Neural crest cell (in vitro differentiated cells): ENCODE measurements around the gene SLF2. TPM values are rescaled to one million over a fixed set of nuclear protein-coding genes. Genes with fewer than 3 reads are reported as not detected.
A peak's percentile ranks its signal among the peaks of the same experiment; 100 is the strongest.

Experiments used
- DNase-seq: peaks from one replicate; pipeline ENCODE4 v3.0.0; 2021; ENCODE audit warnings: low read depth, mixed read lengths, low spot score
- H3K27ac Mint-ChIP-seq: one replicate; pipeline ENCODE4 v1.8.0; 2021; ENCODE audit warnings: mild to moderate bottlenecking, mixed read lengths; ENCODE audit not compliant: unreplicated experiment
- H3K27me3 Mint-ChIP-seq: 2 replicates; pipeline ENCODE4 v1.8.0; 2021; ENCODE audit warnings: low read depth, mild to moderate bottlenecking, mixed read lengths
- H3K36me3 Mint-ChIP-seq: 2 replicates; pipeline ENCODE4 v1.8.0; 2021; ENCODE audit warnings: low read depth, mild to moderate bottlenecking, mixed read lengths
- H3K4me1 Mint-ChIP-seq: 2 replicates; pipeline ENCODE4 v1.8.0; 2021; ENCODE audit warnings: mixed read lengths
- H3K4me3 Mint-ChIP-seq: one replicate; pipeline ENCODE4 v1.8.0; 2021; ENCODE audit warnings: mild to moderate bottlenecking, mixed read lengths
- H3K9me3 Mint-ChIP-seq: 2 replicates; pipeline ENCODE4 v1.8.0; 2021; ENCODE audit warnings: mixed read lengths
- total RNA-seq: library from RNA; stranded (reverse); gene quantifications from 2 replicates; pipeline ENCODE4 v1.2.1, GENCODE V29; 2021
- TF ChIP-seq, protein P1 (sequence below): fragments of 200-600 bp; sonication (generic); conservative IDR thresholded peaks from 2 replicates; pipeline ENCODE4 v1.5.0; 2021; ENCODE audit warnings: antibody characterized with exemption, mild to moderate bottlenecking

SLF2 gene
- total RNA-seq, 1 donor from 2014 or later, result 39.6 TPM

DNA sequence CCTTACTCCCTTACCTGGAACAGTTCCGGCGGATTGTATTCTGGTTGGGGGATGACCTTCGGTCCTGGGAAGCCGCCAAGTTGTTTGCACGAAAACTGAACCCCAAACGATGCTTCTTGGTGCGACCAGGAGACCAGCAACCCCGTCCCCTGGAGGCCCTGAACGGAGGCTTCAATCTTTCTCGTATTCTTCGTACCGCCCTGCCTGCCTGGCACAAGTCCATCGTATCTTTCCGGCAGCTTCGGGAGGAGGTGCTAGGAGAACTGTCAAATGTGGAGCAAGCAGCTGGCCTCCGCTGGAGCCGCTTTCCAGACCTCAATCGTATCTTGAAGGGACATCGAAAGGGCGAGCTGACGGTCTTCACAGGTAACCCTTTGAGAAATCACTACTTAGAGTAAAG is 76.3 kb downstream of the SLF2 start:
- Mint-ChIP-seq H3K27me3 (no peaks in the 10 kb centered on the region), H3K4me3 (peak overlapping the region; percentile 49), H3K9me3 (no peaks in the 10 kb centered on the region), H3K4me1 (peaks cover 28% of the 10 kb centered on the region), H3K36me3 (peaks cover 10% of the 10 kb centered on the region), H3K27ac (no peak overlapping the region)
- TF ChIP-seq, protein P1, sequence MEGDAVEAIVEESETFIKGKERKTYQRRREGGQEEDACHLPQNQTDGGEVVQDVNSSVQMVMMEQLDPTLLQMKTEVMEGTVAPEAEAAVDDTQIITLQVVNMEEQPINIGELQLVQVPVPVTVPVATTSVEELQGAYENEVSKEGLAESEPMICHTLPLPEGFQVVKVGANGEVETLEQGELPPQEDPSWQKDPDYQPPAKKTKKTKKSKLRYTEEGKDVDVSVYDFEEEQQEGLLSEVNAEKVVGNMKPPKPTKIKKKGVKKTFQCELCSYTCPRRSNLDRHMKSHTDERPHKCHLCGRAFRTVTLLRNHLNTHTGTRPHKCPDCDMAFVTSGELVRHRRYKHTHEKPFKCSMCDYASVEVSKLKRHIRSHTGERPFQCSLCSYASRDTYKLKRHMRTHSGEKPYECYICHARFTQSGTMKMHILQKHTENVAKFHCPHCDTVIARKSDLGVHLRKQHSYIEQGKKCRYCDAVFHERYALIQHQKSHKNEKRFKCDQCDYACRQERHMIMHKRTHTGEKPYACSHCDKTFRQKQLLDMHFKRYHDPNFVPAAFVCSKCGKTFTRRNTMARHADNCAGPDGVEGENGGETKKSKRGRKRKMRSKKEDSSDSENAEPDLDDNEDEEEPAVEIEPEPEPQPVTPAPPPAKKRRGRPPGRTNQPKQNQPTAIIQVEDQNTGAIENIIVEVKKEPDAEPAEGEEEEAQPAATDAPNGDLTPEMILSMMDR, result no peak
- no peak for DNase-seq

DNA sequence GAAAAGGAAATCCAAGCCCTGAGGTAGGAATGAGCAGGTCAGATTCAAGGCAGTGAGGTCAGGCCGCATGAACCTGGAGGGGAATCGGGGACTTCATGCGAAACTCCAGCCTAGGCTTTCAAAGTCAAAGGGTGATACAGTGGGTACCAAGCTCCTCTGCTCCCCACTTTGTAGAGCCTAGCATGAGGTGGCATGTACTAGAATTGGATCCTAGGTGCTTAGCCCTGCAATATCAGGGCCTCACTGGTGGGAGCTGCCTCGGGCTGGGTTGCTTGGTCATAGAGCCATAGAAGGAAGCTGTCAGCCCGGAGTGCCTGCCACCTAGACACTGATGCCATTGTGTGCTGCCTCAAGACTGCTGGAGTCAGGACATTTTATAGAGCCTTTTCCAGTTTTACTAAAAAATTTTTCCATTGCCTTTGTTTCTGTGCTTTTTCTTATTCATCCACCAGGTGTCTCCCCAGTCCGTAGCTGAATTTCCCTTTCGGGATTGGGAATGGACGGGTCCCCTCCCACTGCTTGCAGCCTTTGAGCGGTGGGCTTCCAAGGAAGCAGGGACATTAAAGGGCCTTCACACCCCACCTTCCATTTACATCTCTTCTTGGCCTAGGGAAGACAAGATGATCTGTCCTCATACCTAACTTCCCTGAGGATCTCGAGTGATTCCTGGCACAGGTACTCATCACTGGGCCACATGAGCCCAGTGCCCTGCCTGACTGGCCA is 81.4 kb downstream of the SLF2 start:
- Mint-ChIP-seq H3K9me3 (no peaks in the 10 kb centered on the region), H3K4me1 (peaks cover 30% of the 10 kb centered on the region), H3K27ac (peak overlapping the region; percentile 94), H3K36me3 (peaks cover 15% of the 10 kb centered on the region), H3K27me3 (no peaks in the 10 kb centered on the region), H3K4me3 (peak overlapping the region; percentile 77)
- DNase-seq, result peak; percentile 40
- TF ChIP-seq, protein P1, result peak; percentile 71

DNA sequence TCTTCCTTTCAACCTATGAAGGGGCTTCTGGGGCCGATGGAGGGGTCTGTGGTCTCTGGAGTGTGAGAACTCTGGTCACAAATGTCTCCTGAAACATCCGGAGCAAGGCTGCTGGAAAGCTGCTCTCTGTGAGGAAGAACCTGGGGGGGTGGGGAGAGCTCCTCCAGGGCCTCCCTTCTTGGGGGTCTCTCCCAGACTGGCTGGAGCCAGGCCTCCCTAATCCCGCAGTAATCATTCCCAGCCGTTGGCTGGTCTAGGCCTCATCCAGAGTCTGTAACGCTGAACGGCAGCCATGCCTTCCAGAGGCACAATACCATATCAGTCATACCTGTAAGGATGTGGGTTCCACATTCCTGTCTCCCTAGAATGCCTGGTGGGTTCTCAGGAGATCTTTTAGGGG is 82.4 kb downstream of the SLF2 start:
- no peak overlapping the region for H3K27ac Mint-ChIP-seq
- no peaks in the 10 kb centered on the region for H3K27me3 Mint-ChIP-seq
- peak overlapping the region; percentile 83 for H3K4me3 Mint-ChIP-seq

DNA sequence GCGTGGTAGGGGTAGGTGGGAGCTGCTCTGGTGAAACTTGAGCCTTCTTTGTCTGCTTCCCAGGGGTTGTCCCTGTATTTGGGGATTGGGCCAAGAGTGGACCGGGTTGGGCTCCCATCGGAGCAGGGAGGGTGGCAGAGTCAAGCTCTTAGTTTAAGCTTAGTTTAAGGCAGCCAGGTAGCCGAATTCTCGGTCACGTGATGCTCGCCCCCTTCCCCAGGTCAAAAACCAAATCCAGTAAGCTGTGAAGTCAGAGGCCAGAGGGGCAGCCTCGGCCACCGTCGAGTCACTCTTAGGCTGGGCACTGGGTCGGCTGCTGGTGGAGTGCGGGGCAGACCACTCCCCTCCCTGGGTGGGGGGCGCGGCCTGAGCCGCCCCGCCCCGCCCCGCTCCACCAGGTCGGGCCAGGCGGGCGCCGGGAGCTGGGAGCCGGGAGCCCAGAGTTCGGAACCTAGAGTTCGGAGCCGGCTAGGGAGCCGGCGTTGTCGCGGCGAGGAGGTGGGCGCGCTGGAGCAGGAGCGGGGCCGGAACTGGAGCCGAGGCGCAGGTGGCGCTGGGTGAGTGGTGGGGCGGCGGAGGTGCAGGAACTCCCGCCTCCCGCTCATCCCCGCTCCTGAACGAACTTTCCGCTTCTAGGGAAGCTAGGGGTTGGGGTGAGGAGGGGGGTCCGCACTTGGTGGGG is 84.1 kb downstream of the SLF2 start:
- peaks cover 44% of the 10 kb centered on the region for H3K4me1 Mint-ChIP-seq
- H3K36me3 Mint-ChIP-seq, result peaks cover 5% of the 10 kb centered on the region
- H3K27me3 Mint-ChIP-seq, result peaks cover 2% of the 10 kb centered on the region
- no peak overlapping the region for H3K27ac Mint-ChIP-seq
- H3K9me3 Mint-ChIP-seq, result no peaks in the 10 kb centered on the region
- no peak for DNase-seq
- H3K4me3 Mint-ChIP-seq, result peak overlapping the region; percentile 85
- TF ChIP-seq, protein P1, result no peak

More for the DNA sequence above, 82.4 kb downstream of the SLF2 start:
- DNase-seq, result no peak
- H3K36me3 Mint-ChIP-seq, result peaks cover 15% of the 10 kb centered on the region
- TF ChIP-seq, protein P1, result no peak
- H3K4me1 Mint-ChIP-seq, result peaks cover 30% of the 10 kb centered on the region
- no peaks in the 10 kb centered on the region for H3K9me3 Mint-ChIP-seq

DNA sequence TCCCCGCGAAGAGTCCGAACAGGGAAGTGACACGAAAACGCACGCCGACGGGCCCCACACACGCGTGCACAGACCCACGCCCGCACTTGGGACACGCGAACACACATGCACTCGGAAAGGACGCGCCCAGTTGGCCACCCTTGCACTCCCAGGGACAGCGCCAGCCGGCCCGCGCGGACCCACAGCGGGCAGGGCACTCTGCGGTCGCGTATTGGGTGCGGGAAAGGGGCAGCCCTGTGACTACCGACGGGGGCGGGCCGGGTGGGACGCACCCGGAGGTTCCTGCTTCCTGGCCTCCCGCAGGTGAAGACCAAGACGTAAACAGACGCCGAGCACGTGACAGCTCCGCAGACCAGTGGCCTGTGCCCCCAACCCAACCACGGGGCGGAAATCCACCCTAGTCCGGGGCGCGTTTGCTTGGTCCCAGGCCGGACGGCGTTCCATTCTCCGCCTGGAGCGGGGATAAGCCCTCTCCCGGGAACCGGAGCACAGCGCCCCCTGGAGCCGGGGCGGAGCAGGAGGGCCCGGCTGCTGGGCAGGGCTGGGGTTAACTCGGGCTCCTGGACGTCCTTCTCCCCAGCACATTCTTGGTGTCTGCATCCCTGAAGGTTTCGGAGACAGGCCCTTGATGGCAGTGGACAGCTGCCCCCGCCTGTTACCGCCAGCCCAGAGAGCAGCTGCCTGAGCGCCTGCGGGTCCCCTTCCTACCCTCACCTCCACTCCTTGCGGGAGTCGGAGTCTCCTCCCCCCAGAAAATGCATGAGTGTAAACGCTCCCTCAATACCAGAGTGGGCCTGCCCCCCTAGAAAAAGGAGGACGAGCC is 84.8 kb downstream of the SLF2 start:
- DNase-seq, result peak; percentile 75
- Mint-ChIP-seq H3K4me1 (peaks cover 44% of the 10 kb centered on the region), H3K4me3 (peak overlapping the region; percentile 90), H3K9me3 (no peaks in the 10 kb centered on the region), H3K27me3 (peaks cover 2% of the 10 kb centered on the region), H3K36me3 (peaks cover 5% of the 10 kb centered on the region), H3K27ac (peak overlapping the region; percentile 63)
- TF ChIP-seq, protein P1, result peak; percentile 93
